NCI-H1048 (cell line): ENCODE data around the gene ARHGEF7.
"Not testable (repeated sequence)": the region's sequence is repeated elsewhere in the genome, so short reads cannot be mapped to it uniquely, and the experiment has no call there.

Experiments used
- DNase-seq: peaks from one replicate; lab custom pipeline; 2025; lab: John Stamatoyannopoulos, UW

ARHGEF7 gene

GRCh38 chr13:111198732-111199378, 83.7 kb downstream of the ARHGEF7 start:
- DNase-seq, result not testable (repeated sequence)

DNA sequence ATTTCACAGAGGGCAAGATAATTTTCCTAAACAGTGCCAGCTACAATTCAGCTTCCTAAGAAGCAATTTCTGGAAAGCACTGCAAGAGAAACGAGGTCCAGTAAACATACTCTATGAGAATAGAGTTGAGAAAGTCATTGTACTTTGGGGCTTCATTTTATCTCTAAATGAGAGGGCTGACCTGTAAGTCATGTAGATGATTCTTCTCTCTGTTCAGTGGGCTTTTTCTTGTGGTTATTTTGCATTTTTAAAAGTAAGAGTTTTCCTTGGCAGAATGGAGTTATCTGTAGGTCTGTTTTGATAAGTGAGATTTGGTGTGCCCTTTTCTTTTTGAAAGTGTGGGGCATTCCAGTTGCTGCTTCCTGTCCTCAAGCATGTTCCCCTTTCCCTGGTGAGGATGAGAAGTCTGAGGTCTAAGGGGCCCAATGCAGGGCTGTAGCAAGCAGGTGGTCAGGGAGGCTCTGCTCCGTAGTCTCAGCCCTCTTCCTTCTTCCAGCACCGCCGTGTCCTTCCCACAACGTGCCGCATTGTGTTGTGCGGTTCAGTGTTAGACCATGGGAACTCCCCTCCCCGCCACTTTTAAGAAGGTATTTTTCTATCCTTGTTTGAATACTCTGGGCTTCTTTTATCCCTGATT, 86.3 kb downstream of the ARHGEF7 start:
- no peak for DNase-seq

- DNase-seq, result no peak
These were observed 87.1 kb downstream of the ARHGEF7 start for GRCh38 chr13:111202156-111202621.

DNA sequence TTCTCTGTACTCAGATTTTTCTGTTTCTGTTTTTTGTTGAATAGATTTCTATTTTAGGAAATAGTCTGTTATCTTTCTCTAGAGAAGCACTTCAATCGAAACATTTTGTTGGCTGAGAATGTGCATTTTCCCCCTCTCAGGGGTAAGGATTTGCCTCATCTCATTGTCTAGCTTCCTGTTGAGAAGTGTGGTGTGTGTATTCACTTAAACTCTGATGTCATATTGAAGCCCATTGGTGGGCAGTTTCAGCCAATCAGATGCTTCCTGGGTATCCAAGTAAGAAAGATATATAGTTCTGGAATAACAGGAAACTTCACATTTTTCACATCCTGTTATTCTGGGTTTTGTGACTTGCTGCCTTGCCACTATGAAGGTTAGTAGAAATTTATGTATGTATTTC, 87.6 kb downstream of the ARHGEF7 start:
- no peak for DNase-seq

GRCh38 chr13:111203736-111204389, 88.8 kb downstream of the ARHGEF7 start:
- DNase-seq, result no peak

- no peak for DNase-seq
These were observed 89.5 kb downstream of the ARHGEF7 start for GRCh38 chr13:111204438-111205177.

DNA sequence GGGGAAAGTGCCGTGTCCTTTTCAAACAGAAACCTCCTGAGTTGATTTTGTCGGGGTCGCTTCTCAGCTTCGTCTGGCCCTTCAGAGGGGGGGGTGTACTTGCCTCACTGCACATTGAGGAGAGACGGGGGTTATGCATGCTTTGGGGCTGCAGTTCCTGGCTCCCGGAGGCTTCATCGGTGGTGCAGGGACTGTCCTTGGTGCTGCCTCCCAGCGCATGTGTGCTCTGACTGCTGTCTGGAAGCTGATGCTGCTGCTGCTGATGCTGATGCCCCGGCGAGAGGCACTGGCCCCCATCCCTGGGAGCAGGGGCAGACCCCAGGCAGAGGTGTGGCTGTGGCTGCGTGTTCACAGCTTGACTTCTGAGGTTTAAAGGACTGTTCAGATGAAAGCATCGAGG, 91.0 kb downstream of the ARHGEF7 start:
- no peak for DNase-seq

DNA sequence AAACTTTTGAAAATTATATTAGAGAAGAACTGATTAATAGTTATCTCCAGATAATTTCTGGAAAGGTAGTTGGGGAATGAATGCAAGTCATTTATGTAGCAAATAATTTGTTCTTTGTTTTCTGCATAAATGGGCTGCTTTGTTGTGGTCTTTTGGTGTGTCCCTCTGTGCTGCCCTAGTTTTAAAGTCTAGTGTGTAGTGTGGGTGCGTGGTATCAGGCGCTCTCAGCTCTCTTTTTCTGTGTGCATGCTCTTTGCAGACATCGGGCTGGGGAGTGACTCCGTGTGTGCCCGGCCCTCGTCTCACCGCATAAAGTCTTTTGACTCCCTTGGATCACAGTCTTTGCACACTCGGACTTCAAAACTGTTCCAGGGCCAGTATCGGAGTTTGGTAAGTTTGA, 94.5 kb downstream of the ARHGEF7 start:
- no peak for DNase-seq

- DNase-seq, result no peak
These were observed 95.0 kb downstream of the ARHGEF7 start for GRCh38 chr13:111210091-111210490.

DNA sequence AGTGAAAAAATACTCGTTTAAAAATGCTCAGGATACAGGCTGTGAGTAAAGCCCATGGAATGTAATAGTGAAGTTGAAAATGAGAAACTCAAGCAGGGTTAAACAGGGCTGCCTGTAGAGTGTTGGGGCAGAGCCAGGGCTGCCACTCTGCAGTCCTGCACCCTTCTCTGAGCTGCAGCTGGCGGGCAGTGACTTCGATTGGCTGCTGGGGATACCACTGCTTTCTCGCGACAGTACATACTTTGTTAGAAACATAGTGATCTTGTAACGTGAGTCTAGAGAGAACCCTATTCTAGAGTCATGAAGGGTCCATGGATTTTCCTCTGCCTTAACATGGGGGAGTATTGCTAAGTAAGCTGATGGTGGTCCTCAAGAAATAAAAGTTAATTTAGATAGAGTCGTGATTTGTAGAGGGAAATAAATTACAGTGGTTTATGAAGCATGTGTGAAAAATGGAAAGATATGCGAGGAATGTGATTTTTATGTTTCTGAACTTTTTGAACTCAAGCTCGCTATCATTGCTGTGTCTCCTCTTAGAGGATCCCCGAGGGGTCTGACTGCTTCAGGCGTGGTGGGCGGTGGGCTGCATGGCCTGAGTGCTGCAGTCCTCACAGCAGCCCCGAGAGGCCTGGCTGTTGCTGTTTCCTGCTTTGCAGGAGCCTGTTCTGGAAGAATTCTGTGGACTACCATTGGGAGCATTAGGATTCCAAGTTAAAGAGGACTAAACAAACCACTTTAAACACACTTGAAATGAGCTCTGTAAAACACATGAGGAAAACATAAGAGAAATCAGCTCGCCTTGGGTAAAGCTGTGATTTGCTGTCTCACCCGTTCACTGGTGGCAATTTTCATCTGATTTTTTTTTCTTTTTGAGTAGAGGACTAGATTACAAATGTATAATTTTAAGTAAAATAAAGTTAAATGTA, 95.7 kb downstream of the ARHGEF7 start:
- DNase-seq, result no peak

DNA sequence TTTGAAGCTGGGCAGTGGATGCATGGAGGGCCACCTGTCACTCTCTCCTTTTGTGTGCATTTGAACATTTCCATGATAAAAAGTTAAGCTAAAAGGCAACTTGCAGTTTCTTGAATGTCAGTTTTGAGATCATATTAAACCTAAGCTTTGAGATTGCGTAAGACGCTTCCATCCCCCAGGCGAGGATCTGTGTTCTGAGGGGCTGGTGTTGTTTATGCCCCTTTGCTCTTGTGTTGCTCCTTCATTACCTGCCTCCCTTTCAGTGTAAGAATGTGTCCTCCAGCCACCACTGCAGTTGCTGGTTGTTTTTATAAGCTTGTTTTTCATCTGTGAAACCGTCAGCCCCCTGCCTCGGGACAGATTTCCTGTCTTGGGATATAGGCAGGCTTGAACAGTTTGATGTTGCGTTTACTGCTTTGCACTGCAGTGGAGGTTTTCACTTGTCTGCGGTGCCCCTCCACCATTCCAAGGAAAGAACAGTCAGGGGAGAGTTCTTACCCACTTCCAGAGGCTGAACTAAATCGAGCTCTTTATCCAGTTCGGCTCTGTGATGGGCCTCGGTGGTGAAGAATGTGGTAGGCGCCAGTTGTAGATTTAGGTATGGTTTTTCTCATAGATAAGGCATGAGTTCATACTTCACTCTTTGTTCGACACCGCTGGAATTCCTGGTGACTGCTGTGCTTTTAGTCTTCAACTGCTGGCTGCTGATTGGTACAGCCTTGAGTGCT, 96.8 kb downstream of the ARHGEF7 start:
- no peak for DNase-seq

DNA sequence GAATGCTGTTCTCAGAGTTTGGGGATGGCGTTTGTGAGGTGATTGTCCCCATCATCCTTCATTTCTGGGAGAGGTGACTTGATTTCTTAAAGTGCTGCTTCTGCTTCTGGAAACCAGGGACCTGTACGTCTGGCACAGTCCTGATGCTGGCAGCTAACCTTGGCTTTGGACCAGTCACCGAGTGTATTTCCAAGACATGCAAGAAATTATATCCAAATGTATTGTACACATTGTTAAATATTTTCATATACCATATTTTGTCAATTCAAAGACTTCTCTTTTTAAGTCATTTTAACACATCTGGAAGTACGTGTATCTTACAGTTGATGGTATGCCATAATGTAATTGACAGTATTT, 97.4 kb downstream of the ARHGEF7 start:
- DNase-seq, result no peak

GRCh38 chr13:111213964-111214726, 99.0 kb downstream of the ARHGEF7 start:
- DNase-seq, result no peak

GRCh38 chr13:111215081-111216047, 100.3 kb downstream of the ARHGEF7 start:
- no peak for DNase-seq

DNA sequence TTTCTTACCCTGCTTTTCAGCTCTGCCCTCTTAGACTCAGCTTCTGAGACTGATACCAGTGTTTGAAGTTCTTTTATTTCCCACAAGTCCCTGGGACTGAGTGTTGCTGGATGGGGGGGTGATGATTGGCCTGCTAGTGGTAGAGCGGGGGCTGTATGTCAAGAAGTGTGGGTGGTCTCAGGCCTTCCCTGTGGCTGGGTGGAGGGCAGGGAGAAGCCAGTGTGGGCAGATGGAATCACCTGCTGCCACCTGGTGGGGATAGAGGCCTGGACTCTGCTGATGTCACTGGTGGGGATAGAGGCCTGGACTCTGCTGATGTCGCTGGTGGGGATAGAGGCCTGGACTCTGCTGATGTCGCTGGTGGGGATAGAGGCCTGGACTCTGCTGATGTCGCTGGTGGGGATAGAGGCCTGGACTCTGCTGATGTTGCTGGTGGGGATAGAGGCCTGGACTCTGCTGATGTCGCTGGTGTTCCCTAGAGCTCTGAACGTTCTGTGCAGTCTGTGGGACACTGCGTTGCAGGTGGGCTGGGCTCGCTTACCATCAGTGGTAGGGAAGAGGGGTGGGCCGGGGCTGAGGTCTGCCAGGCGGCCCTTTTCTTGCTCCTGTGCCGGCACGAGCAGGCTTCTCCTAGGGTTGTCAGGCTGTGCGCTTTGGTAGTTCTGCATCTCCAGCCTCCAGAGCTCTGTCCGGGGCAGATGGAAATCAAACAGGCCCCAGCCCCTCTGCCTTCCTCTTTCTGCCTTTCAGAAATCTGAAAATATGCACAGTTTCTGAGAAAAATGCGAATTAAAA, 101.3 kb downstream of the ARHGEF7 start:
- DNase-seq, result no peak

GRCh38 chr13:111217641-111218040, 102.5 kb downstream of the ARHGEF7 start:
- DNase-seq, result no peak

GRCh38 chr13:111219280-111219679, 104.2 kb downstream of the ARHGEF7 start:
- DNase-seq, result no peak

- DNase-seq, result no peak
These were observed 104.8 kb downstream of the ARHGEF7 start for GRCh38 chr13:111219950-111220349.
